Fibroblast of pulmonary artery (primary cell): Measurements from ENCODE around the gene OR10H3.

Experiments used
- DNase-seq: peaks from one replicate; pipeline ENCODE4 v3.0.0-alpha.2; 2010; ENCODE audit warnings: low read depth
- H3K4me3 ChIP-seq: replicated peaks from 2 replicates; pipeline ENCODE4 v1.5.1; 2011; ENCODE audit warnings: low read depth, mild to moderate bottlenecking, control low read depth, low read length, moderate library complexity
- CTCF ChIP-seq: IDR thresholded peaks from 2 replicates; pipeline ENCODE4 v1.5.1; 2011; ENCODE audit warnings: mild to moderate bottlenecking, control low read depth, low read length, inconsistent platforms; ENCODE audit errors: missing control alignments

Gene OR10H3

DNA sequence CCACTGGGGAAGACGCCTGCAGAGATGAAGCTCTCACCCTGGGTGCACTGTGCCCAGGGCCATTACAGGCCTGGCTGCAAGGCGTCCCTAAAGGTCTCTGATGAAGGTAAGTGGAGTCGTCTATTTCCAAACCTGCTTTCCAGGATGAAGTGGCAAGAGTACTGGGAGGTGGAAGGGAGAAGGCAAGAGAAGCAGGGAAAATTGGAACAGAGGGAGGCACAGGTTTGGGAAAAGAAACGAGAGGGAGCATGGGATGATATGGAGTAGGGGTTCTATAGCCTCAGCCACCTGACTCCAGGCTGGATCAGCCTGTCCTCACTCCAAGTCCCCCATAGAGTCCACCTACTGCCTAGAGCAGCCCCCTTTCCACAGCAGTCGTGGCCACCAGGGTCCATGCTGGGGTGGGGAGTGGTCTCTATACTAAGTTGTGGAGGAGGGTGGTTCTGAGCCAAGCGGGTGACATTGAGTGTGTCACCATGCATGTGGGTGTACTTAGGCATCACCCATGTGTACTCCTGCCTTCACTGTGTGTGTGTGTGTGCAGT is 49.9 kb downstream of the OR10H3 start, which contains the start of gene OR10H5:
OR10H5 (plus strand) TSS at position 51 of the 545 bp plus-strand sequence. CDS start 6,388 bp downstream, outside the sequence.
- no peak for TF ChIP-seq CTCF
- DNase-seq, result no peak
- no peak within 1 kb of the TSS for H3K4me3 ChIP-seq

- no peak for TF ChIP-seq CTCF
- DNase-seq, result no peak
- no peak overlapping the region for H3K4me3 ChIP-seq
Observed at GRCh38 chr19:15788594-15789270, 50.9 kb downstream of the OR10H3 start.

- no peak overlapping the region for H3K4me3 ChIP-seq
- DNase-seq, result no peak
- TF ChIP-seq CTCF, result no peak
Observed at GRCh38 chr19:15790096-15790495, 52.3 kb downstream of the OR10H3 start.
